ENCODE data around the gene AHCYL2.

Gene AHCYL2

GRCh38 chr7:129385598-129385997 lies 160.8 kb downstream of the AHCYL2 start:
- TF ChIP-seq GATA2 (IDR thresholded peaks at IDR 0.05; ENCODE audit: low read depth, low read length) (no peak), GATA3 (IDR thresholded peaks at IDR 0.05; ENCODE audit: low read depth, low read length) (no peak)

- TF ChIP-seq GATA2 (IDR thresholded peaks at IDR 0.05; ENCODE audit: low read depth, low read length) (no peak), GATA3 (IDR thresholded peaks at IDR 0.05; ENCODE audit: low read depth, low read length) (no peak)
Measured at GRCh38 chr7:129386506-129386905, 161.7 kb downstream of the AHCYL2 start.

- no peak for TF ChIP-seq GATA3 (IDR thresholded peaks at IDR 0.05; ENCODE audit: low read depth, low read length)
- TF ChIP-seq GATA2 (IDR thresholded peaks at IDR 0.05; ENCODE audit: low read depth, low read length), result no peak
Measured at GRCh38 chr7:129387537-129387936, 162.7 kb downstream of the AHCYL2 start.

GRCh38 chr7:129388333-129389098 lies 163.7 kb downstream of the AHCYL2 start:
- TF ChIP-seq GATA2 (IDR thresholded peaks at IDR 0.05; ENCODE audit: low read depth, low read length) (no peak), GATA3 (IDR thresholded peaks at IDR 0.05; ENCODE audit: low read depth, low read length) (no peak)

GRCh38 chr7:129389829-129390228 lies 165.0 kb downstream of the AHCYL2 start:
- TF ChIP-seq GATA2 (IDR thresholded peaks at IDR 0.05; ENCODE audit: low read depth, low read length), result no peak

GRCh38 chr7:129390314-129390713 lies 165.5 kb downstream of the AHCYL2 start:
- TF ChIP-seq GATA3 (IDR thresholded peaks at IDR 0.05; ENCODE audit: low read depth, low read length), result no peak
- TF ChIP-seq GATA2 (IDR thresholded peaks at IDR 0.05; ENCODE audit: low read depth, low read length), result no peak

GRCh38 chr7:129391546-129392171 lies 166.8 kb downstream of the AHCYL2 start:
- TF ChIP-seq GATA2 (IDR thresholded peaks at IDR 0.05; ENCODE audit: low read depth, low read length) (no peak), GATA3 (IDR thresholded peaks at IDR 0.05; ENCODE audit: low read depth, low read length) (no peak)

GRCh38 chr7:129393255-129393654 lies 168.4 kb downstream of the AHCYL2 start:
- no peak for TF ChIP-seq GATA2 (IDR thresholded peaks at IDR 0.05; ENCODE audit: low read depth, low read length)
- TF ChIP-seq GATA3 (IDR thresholded peaks at IDR 0.05; ENCODE audit: low read depth, low read length), result no peak

- TF ChIP-seq GATA2 (IDR thresholded peaks at IDR 0.05; ENCODE audit: low read depth, low read length) (no peak), GATA3 (IDR thresholded peaks at IDR 0.05; ENCODE audit: low read depth, low read length) (no peak)
Measured at GRCh38 chr7:129394101-129394500, 169.3 kb downstream of the AHCYL2 start.

GRCh38 chr7:129394982-129395914 lies 170.4 kb downstream of the AHCYL2 start:
- TF ChIP-seq GATA3 (IDR thresholded peaks at IDR 0.05; ENCODE audit: low read depth, low read length) (no peak), GATA2 (IDR thresholded peaks at IDR 0.05; ENCODE audit: low read depth, low read length) (no peak)

GRCh38 chr7:129401228-129401966 lies 176.6 kb downstream of the AHCYL2 start:
- TF ChIP-seq GATA2 (IDR thresholded peaks at IDR 0.05; ENCODE audit: low read depth, low read length) (no peak), GATA3 (IDR thresholded peaks at IDR 0.05; ENCODE audit: low read depth, low read length) (no peak)

- no peak for TF ChIP-seq GATA2 (IDR thresholded peaks at IDR 0.05; ENCODE audit: low read depth, low read length)
- no peak for TF ChIP-seq GATA3 (IDR thresholded peaks at IDR 0.05; ENCODE audit: low read depth, low read length)
Measured at GRCh38 chr7:129401967-129402860, 177.4 kb downstream of the AHCYL2 start.

GRCh38 chr7:129405527-129405926 lies 180.7 kb downstream of the AHCYL2 start:
- TF ChIP-seq GATA2 (IDR thresholded peaks at IDR 0.05; ENCODE audit: low read depth, low read length) (no peak), GATA3 (IDR thresholded peaks at IDR 0.05; ENCODE audit: low read depth, low read length) (no peak)
